ENCODE results near the gene SNRNP48.

DNA sequence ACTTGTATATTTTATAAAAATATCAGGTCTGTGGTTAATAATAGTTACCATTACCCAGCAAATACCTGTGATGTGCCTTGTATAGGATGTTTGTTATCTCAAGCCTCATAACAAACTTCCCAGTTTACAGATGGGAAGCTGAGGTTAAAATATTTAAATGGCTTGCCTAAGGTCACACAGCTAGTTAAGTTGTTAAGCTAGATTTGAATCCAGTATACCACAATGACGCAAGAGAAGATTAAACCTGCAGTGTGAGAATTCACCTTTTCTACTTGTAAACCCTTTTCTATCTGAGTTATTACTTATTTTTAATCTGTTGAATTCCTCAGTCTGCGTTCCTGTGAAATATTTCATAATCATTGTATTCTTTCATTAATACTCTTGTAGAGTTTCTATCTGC, 43.6 kb upstream of the SNRNP48 start:
- TF ChIP-seq, protein P1, sequence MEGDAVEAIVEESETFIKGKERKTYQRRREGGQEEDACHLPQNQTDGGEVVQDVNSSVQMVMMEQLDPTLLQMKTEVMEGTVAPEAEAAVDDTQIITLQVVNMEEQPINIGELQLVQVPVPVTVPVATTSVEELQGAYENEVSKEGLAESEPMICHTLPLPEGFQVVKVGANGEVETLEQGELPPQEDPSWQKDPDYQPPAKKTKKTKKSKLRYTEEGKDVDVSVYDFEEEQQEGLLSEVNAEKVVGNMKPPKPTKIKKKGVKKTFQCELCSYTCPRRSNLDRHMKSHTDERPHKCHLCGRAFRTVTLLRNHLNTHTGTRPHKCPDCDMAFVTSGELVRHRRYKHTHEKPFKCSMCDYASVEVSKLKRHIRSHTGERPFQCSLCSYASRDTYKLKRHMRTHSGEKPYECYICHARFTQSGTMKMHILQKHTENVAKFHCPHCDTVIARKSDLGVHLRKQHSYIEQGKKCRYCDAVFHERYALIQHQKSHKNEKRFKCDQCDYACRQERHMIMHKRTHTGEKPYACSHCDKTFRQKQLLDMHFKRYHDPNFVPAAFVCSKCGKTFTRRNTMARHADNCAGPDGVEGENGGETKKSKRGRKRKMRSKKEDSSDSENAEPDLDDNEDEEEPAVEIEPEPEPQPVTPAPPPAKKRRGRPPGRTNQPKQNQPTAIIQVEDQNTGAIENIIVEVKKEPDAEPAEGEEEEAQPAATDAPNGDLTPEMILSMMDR (conservative IDR thresholded peaks at IDR 0.05; ENCODE audit: low read depth, low read length) = no peak
- no peak for TF ChIP-seq FOS (IDR thresholded peaks at IDR 0.05; ENCODE audit: low read depth, low read length)
- no peak for TF ChIP-seq RFX5 (IDR thresholded peaks at IDR 0.05; ENCODE audit: low read depth, low read length)
- TF ChIP-seq CEBPB (IDR thresholded peaks at IDR 0.05; ENCODE audit: low read depth, low read length) = no peak
- TF ChIP-seq POLR2A (IDR thresholded peaks at IDR 0.05; ENCODE audit: low read depth, low read length) = no peak
- no peak for TF ChIP-seq RAD21 (IDR thresholded peaks at IDR 0.05; ENCODE audit: low read length)
- TF ChIP-seq MAZ (IDR thresholded peaks at IDR 0.05; ENCODE audit: borderline replicate concordance, low read depth, low read length) = no peak
- TF ChIP-seq, protein P2, sequence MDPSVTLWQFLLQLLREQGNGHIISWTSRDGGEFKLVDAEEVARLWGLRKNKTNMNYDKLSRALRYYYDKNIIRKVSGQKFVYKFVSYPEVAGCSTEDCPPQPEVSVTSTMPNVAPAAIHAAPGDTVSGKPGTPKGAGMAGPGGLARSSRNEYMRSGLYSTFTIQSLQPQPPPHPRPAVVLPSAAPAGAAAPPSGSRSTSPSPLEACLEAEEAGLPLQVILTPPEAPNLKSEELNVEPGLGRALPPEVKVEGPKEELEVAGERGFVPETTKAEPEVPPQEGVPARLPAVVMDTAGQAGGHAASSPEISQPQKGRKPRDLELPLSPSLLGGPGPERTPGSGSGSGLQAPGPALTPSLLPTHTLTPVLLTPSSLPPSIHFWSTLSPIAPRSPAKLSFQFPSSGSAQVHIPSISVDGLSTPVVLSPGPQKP (IDR thresholded peaks at IDR 0.05; ENCODE audit: borderline replicate concordance, low read depth, low read length) = no peak
- no peak for TF ChIP-seq BHLHE40 (IDR thresholded peaks at IDR 0.05; ENCODE audit: low read depth, low read length)
- no peak for TF ChIP-seq RCOR1 (IDR thresholded peaks at IDR 0.05; ENCODE audit: insufficient replicate concordance, low read length)
- TF ChIP-seq, protein P3, sequence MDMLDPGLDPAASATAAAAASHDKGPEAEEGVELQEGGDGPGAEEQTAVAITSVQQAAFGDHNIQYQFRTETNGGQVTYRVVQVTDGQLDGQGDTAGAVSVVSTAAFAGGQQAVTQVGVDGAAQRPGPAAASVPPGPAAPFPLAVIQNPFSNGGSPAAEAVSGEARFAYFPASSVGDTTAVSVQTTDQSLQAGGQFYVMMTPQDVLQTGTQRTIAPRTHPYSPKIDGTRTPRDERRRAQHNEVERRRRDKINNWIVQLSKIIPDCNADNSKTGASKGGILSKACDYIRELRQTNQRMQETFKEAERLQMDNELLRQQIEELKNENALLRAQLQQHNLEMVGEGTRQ (IDR thresholded peaks at IDR 0.05; ENCODE audit: low read depth, low read length) = no peak
